Psoas muscle (tissue), 8 donors: ENCODE results near the gene TCF7L2. TPM values are rescaled to one million over a fixed set of nuclear protein-coding genes. Genes with fewer than 3 reads are reported as not detected.

Experiments
- ATAC-seq, 4 donors: fragments of 200-7000 bp; cut with Tn5 transposase; one replicate each; pipeline ENCODE4 v1.9.1; 2020; ENCODE audit warnings: moderate library complexity in 3 of 4, mild to moderate bottlenecking in 2 of 4
- DNase-seq, 2 donors: peaks; one replicate each; pipeline ENCODE4 v3.0.0-alpha.2; 2020
- H3K27ac ChIP-seq: fragments of 200-600 bp; one replicate; pipeline ENCODE4 v1.8.0; 2022
- H3K27me3 ChIP-seq, 3 donors: fragments of 200-600 bp in 1 of 3; one replicate each; pipeline versions ENCODE4 v1.6.1 to v1.8.0; 2013 to 2022; ENCODE audit warnings: low read length in 2 of 3, mild to moderate bottlenecking in 2 of 3, moderate library complexity in 1 of 3; ENCODE audit not compliant: insufficient read depth in 3 of 3
- H3K36me3 ChIP-seq, 2 donors: fragments of 200-600 bp in 1 of 2; one replicate each; pipeline versions ENCODE4 v1.6.1 to v1.8.0; 2013 to 2022; ENCODE audit warnings: low read depth in 1 of 2, mild to moderate bottlenecking in 1 of 2, moderate library complexity in 1 of 2; ENCODE audit not compliant: insufficient read depth in 1 of 2
- H3K4me1 ChIP-seq: fragments of 200-600 bp; one replicate; pipeline ENCODE4 v1.8.0; 2022
- H3K4me3 ChIP-seq: fragments of 200-600 bp; one replicate; pipeline ENCODE4 v1.8.0; 2022; ENCODE audit warnings: mild to moderate bottlenecking
- H3K9me3 ChIP-seq: fragments of 200-600 bp; one replicate; pipeline ENCODE4 v1.8.0; 2022
- WGBS, 3 donors: extraction: QIAGEN DNeasy Blood & Tissue Kit; methylation state at CpG; one replicate each; pipeline versions ENCODE4 v1.1.6 to v1.1.7; 2013; 5-methylcytosine and 5-hydroxymethylcytosine counted together
- intact Hi-C, 2 donors: fragments of 100-400 bp; cut with DNase I; formaldehyde crosslinking; loops; one replicate each; pipeline versions ENCODE4 v1.11.0 to v1.14.2; 2022
- polyA plus RNA-seq, 3 donors: library from polyadenylated mRNA; stranded (reverse); fragments of 200-250 nt; gene quantifications; one replicate each; pipeline ENCODE4 v1.2.3, GENCODE V29; 2013
- total RNA-seq, 4 donors: library from RNA; stranded (reverse); fragmentation: NEBNext Ultra II Directional in 2 of 4; extraction: Animal tissue kit (Norgen Biotek cat#: 25700) in 2 of 4; gene quantifications; one replicate each; pipeline versions ENCODE4 v1.2.1 to v1.2.4, GENCODE V29; 2021 to 2023
- TF ChIP-seq, protein P1 (sequence below): fragments of 200-600 bp; IDR thresholded peaks from one replicate; pipeline ENCODE4 v1.8.0; 2022; ENCODE audit warnings: antibody characterized with exemption
- donor health status: healthy with polysubstance abuse.
- donor health status: DM: no; HTN: no; CAD: no; lungs with moderate emphysema.
- donor health status: Bipolar disorder and iron deficiency.
- donor health status: healthy.
- donor health status: DM: yes; HTN: yes; CAD: no.
- donor health status: DM: no; HTN: no; CAD: no.
- donor health status: DM: no; HTN: no; CAD: no.
- donor health status: DM: yes; HTN: yes; CAD: no.

Gene TCF7L2
- total and polyA plus RNA-seq, 7 donors, result 1.8 to 8.5 (median 4.3) TPM

DNA sequence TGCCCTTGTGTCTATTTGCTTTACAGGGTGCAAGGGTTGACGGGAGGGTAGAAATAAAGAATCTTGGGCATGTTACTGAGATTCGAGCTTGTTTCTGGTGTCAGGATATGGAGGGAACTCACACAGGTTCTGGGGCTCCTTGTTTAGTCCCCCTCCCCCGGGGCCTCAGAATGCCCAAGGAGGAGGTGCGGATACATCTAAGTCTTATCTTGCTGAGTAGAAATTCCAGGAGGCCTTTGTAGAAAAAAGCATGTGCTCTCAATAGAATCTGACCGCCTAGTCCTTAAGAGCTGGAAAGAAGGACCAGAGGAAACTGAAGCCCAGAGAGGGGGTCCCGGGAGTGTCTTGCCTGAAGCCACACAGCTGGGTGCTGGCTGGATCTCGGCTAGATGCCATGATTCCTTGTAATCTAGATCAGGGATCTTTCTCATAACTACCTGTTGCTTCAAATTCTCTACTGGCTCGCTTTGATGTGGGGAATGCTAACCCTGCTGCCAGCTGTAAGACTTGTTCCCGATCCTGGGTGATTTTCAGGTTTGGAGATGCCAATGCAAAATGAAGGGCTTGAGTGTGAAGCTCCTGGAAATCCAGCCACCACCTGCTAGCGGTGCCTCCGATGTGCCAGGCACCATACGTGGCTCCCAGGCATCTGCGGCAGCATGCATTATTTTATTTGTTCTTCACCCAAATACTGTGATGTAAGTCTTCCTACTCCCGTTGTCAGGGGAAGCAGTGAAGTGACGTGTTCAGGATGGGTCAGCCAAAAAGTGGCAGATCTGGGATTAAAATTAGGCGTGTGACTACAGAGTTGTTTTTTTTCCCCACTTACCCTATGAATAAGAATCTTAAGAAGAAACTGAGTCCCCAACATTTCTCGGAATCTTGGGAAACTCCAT is 226.0 kb downstream of the TCF7L2 start:
- Histone ChIP-seq H3K36me3 (no peaks in the 10 kb centered on the region), H3K4me3 (no peak overlapping the region), H3K4me1 (no peaks in the 10 kb centered on the region), H3K27me3 (no peaks in the 10 kb centered on the region), H3K9me3 (no peaks in the 10 kb centered on the region), H3K27ac (no peak overlapping the region)
- DNase-seq (no peak), ATAC-seq (no peak)
- intact Hi-C loops, result no loop called here
- 75 to 76% (median 75%) methylated on average over 17 of the region's 17 CpGs for WGBS, 3 donors
- TF ChIP-seq, protein P1, sequence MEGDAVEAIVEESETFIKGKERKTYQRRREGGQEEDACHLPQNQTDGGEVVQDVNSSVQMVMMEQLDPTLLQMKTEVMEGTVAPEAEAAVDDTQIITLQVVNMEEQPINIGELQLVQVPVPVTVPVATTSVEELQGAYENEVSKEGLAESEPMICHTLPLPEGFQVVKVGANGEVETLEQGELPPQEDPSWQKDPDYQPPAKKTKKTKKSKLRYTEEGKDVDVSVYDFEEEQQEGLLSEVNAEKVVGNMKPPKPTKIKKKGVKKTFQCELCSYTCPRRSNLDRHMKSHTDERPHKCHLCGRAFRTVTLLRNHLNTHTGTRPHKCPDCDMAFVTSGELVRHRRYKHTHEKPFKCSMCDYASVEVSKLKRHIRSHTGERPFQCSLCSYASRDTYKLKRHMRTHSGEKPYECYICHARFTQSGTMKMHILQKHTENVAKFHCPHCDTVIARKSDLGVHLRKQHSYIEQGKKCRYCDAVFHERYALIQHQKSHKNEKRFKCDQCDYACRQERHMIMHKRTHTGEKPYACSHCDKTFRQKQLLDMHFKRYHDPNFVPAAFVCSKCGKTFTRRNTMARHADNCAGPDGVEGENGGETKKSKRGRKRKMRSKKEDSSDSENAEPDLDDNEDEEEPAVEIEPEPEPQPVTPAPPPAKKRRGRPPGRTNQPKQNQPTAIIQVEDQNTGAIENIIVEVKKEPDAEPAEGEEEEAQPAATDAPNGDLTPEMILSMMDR, result no peak

DNA sequence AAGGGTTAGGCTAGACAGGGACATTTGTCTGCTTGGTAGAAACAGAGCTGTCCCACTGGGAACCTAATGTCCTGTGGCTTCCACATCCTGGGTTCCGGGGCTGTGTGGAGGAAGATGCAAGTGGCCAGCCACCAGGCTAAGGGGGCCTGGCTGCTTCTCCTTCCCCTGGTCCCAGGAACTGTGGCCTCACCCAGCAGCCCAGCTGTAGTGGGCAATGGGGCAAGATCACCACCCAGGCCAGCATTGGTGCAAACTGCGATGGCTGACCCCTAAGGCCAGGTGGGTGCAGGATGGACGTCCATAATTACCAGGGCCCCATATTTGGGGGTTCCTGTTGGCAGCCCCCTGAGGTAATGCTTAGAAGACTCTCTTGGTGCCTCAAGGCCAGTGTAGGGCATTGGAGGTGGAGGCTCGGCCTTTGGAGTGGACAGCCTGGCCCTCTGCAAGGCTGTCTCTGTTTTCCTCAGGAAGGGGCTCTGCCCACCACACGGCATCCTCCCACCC is 226.7 kb downstream of the TCF7L2 start:
- WGBS, 3 donors, result 69 to 79% (median 78%) methylated on average over 5 of the region's 5 CpGs

DNA sequence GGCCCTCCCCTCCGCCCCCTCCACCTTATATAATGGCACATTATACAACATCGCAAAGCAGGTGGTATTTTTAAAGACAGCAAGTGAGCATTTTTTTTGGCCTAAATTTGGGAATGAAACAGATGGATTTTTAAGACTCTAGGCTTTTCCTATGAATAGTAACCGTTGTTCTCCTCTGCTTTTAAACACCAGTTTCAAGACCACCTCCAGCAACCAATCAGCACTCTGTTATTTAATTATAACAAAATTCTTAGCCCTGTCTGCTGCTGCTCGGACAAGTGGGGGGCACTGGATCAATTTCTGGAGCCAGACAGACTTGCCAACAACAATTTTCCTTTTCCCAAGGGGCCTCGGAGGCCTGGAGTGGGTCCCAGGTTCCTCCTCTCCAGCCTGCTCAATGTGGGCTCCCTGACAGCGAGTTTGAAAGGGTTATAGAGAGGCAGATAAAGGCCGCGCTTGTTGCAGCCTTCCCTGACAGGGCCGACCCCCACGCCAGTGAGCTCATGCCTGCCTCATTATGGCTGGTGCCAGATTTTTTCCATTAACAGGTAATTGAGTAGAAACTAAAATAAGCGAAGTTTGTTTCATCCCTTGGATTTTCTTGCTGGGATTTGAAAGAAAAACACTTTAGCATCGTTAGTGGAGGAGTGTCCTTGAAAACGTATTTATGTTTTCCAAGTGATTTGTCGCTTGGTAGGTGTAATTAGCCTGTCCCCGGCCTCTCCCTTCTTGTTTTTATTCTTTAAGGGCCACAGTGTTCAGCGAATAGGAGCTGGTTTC is 227.3 kb downstream of the TCF7L2 start:
- H3K36me3 ChIP-seq, result no peaks in the 10 kb centered on the region
- ATAC-seq (no peak), DNase-seq (no peak)
- TF ChIP-seq, protein P1, result no peak
- no peak overlapping the region for H3K27ac ChIP-seq
- H3K27me3 ChIP-seq, result no peaks in the 10 kb centered on the region
- H3K9me3 ChIP-seq, result no peaks in the 10 kb centered on the region
- 63 to 64% (median 63%) methylated on average over 16 of the region's 16 CpGs for WGBS, 3 donors
- H3K4me3 ChIP-seq, result no peak overlapping the region
- intact Hi-C loops, result no loop called here
- no peaks in the 10 kb centered on the region for H3K4me1 ChIP-seq

More for the DNA sequence above, 226.7 kb downstream of the TCF7L2 start:
- Histone ChIP-seq H3K27me3 (no peaks in the 10 kb centered on the region), H3K9me3 (no peaks in the 10 kb centered on the region), H3K27ac (no peak overlapping the region), H3K36me3 (no peaks in the 10 kb centered on the region), H3K4me3 (no peak overlapping the region), H3K4me1 (no peaks in the 10 kb centered on the region)
- ATAC-seq (no peak), DNase-seq (no peak)
- TF ChIP-seq, protein P1, result no peak
- intact Hi-C loops, result no loop called here

DNA sequence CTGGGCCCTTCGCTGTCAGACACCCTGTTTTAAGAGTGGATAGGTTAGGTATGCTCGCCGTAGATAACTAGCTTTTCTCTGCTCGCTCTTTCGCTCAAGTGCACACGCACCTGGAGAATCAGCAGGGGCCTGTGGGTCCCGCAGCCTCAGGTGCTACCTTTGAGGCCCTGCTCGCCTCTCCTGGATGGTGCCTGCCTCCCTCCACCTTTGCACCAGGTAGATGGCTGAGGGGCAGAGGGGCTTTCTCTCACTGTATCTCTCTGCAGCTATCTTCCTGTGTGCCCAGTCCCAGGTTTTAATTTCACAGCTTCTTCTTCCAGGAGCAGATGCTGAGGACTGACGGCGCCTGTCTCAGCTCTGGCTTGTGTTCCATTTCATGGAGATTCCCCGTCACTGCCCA is 227.9 kb downstream of the TCF7L2 start:
- ATAC-seq (no peak), DNase-seq (no peak)
- WGBS, 3 donors, result 86 to 93% (median 87%) methylated on average over 11 of the region's 11 CpGs
- H3K4me3 ChIP-seq, result no peak overlapping the region
- TF ChIP-seq, protein P1, result no peak
- H3K36me3 ChIP-seq, result no peaks in the 10 kb centered on the region
- intact Hi-C loops, result no loop called here
- H3K27me3 ChIP-seq, result no peaks in the 10 kb centered on the region
- no peaks in the 10 kb centered on the region for H3K4me1 ChIP-seq
- H3K9me3 ChIP-seq, result no peaks in the 10 kb centered on the region
- H3K27ac ChIP-seq, result no peak overlapping the region
